ENCODE data around the gene CEP290.

CEP290 gene

GRCh38 chr12:88144037-88144436, 2.1 kb upstream of the CEP290 start:
- H3K27ac ChIP-seq (ENCODE audit: extremely low read depth, low read depth, low read length): no peak overlapping the region
- H3K4me1 ChIP-seq (ENCODE audit: control insufficient read depth, insufficient read depth, low read length): peaks cover 7% of the 10 kb centered on the region
- TF ChIP-seq ZNF292 (tag by site-specific recombination; IDR thresholded peaks at IDR 0.05; ENCODE audit: borderline replicate concordance, low read depth) (no peak), ZNF132 (tag by site-specific recombination; IDR thresholded peaks at IDR 0.05; ENCODE audit: borderline replicate concordance) (no peak), AEBP2 (tag by site-specific recombination; IDR thresholded peaks at IDR 0.05; ENCODE audit: borderline replicate concordance) (no peak), ZNF133 (tag by site-specific recombination; IDR thresholded peaks at IDR 0.05) (no peak), ZNF18 (tag by site-specific recombination; IDR thresholded peaks at IDR 0.05) (0 out of 2 replicates have a peak, but pooled peaks have one; percentile 44), ZSCAN18 (tag by site-specific recombination; IDR thresholded peaks at IDR 0.05) (no peak), ZNF629 (tag by site-specific recombination; IDR thresholded peaks at IDR 0.05) (peak; percentile 80), ZXDB (tag by site-specific recombination; IDR thresholded peaks at IDR 0.05) (no peak), PRDM2 (tag by site-specific recombination; IDR thresholded peaks at IDR 0.05; ENCODE audit: borderline replicate concordance) (no peak), CTCF (tag by site-specific recombination; IDR thresholded peaks at IDR 0.05) (no peak), MYNN (tag by site-specific recombination; IDR thresholded peaks at IDR 0.05; ENCODE audit: borderline replicate concordance) (peak; percentile 96)
- no peak overlapping the region for H3K4me3 ChIP-seq (ENCODE audit: low read depth, low read length)
- CTCF ChIA-PET: interaction anchor here (0.7 kb wide), 1 partner anchor 249 kb away, joined by 3 read pairs; no protein-coding TSS in a partner anchor
- no peaks in the 10 kb centered on the region for H3K9me3 ChIP-seq (ENCODE audit: control insufficient read depth, insufficient read depth, low read depth, low read length)
- H3K36me3 ChIP-seq (ENCODE audit: control insufficient read depth in 2 of 2, insufficient read depth in 1 of 2, low read length in 2 of 2): peaks cover 10 to 17% of the 10 kb centered on the region in 2 experiments
- POLR2A ChIA-PET: no interaction called here

GRCh38 chr12:88142610-88142991, 713 bp upstream of the CEP290 start:
- ChIA-PET POLR2A (interaction anchor here (0.6 to 1.7 kb wide), 4 partner anchors 9 to 437 kb away, joined by 3 to 11 read pairs (median 4); partner anchors contain the start of gene KITLG), CTCF (interaction anchor here (0.6 kb wide), 1 partner anchor 80 kb away, joined by 3 read pairs; no protein-coding TSS in a partner anchor)
- Histone ChIP-seq H3K4me3 (ENCODE audit: low read depth, low read length) (peak overlapping the region; percentile 84), H3K9me3 (ENCODE audit: control insufficient read depth, insufficient read depth, low read depth, low read length) (no peaks in the 10 kb centered on the region), H3K4me1 (ENCODE audit: control insufficient read depth, insufficient read depth, low read length) (peaks cover 7% of the 10 kb centered on the region), H3K36me3 (ENCODE audit: control insufficient read depth in 2 of 2, insufficient read depth in 1 of 2, low read length in 2 of 2) (peaks cover 17 to 27% of the 10 kb centered on the region in 2 experiments), H3K27ac (ENCODE audit: extremely low read depth, low read depth, low read length) (peak overlapping the region; percentile 78)
- TF ChIP-seq SCRT1 (tag by site-specific recombination; IDR thresholded peaks at IDR 0.05; ENCODE audit: borderline replicate concordance) (peak; percentile 27; the same call in 1 of the 2 replicates), SCRT2 (tag by site-specific recombination; IDR thresholded peaks at IDR 0.05) (peak; percentile 75), ZBTB17 (tag by site-specific recombination; IDR thresholded peaks at IDR 0.05) (no peak), ZNF335 (tag by site-specific recombination; conservative IDR thresholded peaks at IDR 0.05) (peak; percentile 91), HIC1 (tag by site-specific recombination; IDR thresholded peaks at IDR 0.05) (no peak), TCF7L2 (IDR thresholded peaks at IDR 0.05; ENCODE audit: borderline replicate concordance, low read depth, low read length) (no peak)

Data from HEK293 (cell line).